Measurements from ENCODE around the gene GMEB2.

GRCh38 chr20:63655249-63655648, 28.3 kb upstream of the GMEB2 start:
- TF ChIP-seq CTCF (IDR thresholded peaks at IDR 0.05): no peak
- no peak for TF ChIP-seq POLR2AphosphoS5 (IDR thresholded peaks at IDR 0.05)
- TF ChIP-seq POLR2A (IDR thresholded peaks at IDR 0.05): no peak
